ENCODE data around the gene PI4KA.
A peak's percentile ranks its signal among the peaks of the same experiment; 100 is the strongest.

The PI4KA gene

DNA sequence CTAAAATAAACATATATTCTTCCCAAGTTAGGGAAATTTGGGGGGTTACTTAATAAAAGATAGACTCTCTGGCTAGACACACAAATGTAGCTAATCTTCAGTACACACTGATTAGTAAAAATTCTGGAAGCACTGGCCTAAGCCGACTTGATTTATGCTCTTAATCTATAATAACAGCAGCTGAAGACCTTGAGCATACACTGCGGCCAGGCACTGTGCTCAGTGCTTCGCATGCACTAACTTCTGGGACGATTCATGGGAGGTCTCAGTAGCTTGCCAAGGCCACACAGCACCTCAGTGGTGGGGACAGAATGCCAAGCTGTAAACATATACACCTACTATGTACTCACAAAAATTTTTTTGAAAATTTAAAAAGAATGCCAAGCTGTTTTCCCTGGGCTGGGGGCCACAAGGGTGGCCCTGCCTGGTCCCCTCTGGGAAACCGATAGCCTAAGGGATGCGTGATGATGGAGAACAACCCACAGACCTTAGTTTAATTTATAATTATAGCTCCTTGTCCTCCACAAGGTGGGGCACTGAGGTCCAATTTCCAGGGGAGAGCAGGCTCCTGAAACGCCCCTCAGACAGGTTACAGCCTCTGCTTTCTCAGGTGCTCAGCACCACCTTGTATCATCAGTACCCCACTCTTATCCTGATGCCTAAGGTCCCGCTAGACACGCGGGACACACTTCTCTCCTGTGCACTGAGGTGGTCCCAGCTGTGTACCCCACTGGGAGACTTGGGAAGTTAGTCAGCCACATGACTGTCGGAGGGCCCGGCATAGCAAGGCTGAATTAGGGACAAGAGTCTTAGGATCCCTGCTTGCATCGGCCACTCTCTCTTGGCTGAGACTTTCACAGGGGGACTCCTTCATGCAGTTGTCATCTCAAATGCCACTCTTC is 64.6 kb downstream of the PI4KA start:
- DNase-seq (ENCODE audit: low read depth in 2 of 2): no peak

DNA sequence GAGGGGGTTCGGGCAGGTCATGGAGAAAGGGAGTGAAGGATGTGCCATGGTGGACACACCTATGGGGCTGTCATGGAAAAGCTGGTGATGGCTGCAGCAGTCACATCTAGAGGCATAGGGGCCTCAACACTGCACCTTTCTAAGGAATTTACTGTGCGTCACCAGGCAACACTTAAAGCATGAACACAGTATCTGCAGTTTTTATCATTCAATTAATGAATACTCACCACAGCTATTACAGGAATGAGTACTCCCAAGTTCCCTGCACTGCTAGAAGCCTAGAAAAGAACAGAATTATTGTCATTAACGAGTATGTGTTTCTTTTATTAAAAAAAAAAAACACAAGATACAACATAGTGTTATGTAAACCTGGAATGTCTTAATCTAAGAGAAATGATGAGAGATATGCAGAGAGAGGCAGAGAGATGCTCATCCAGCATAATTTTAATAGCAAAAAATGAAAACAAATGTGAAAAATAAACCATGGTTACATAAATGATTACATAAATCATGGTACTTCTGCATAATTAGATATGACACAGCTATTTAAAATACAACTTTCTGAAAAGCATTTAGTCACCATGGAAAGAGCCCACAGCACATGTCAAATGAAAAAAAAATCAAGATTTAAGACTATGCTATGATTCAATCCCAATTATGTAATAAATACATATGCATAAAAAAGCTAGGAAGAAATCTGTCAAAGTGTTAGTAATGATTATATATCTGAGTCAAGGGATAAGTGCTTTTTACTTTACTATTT is 65.5 kb downstream of the PI4KA start:
- DNase-seq (ENCODE audit: low read depth in 2 of 2): no peak

DNA sequence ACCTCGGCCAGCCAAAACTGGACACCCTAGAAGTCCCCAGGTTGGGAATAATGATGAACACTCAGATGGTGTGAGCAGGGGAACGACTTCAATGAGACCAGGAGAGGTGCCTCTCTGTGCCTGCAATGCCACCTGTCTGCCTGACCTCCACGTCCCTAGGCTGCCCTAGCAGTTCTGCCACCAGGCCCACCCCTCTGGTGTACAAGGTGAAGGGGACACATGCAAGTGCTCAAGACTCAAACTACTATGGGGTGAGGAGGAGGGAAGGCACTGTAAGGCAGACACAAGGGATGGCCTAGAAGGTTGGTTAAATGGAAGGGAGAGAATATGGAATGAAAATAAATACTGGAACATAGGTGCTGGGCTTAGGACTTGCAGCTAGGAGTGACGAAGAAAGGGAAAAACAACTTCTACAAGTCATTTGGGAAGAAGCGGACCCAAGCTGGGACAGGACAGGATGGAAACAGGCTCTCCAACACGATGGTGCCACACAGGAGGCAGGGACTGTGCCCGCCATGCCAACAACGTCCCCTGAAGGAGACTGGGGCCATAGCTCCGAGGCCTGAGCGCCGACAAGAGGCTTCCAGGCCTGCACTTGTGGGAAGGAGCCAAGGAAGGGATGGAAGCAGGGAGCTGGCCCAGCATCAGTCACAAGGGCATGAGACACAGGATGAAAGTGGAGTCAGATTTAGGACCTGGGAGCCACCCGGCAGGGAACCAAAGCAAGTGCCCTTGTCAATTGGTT is 66.2 kb downstream of the PI4KA start:
- DNase-seq (ENCODE audit: low read depth in 2 of 2): no peak

DNA sequence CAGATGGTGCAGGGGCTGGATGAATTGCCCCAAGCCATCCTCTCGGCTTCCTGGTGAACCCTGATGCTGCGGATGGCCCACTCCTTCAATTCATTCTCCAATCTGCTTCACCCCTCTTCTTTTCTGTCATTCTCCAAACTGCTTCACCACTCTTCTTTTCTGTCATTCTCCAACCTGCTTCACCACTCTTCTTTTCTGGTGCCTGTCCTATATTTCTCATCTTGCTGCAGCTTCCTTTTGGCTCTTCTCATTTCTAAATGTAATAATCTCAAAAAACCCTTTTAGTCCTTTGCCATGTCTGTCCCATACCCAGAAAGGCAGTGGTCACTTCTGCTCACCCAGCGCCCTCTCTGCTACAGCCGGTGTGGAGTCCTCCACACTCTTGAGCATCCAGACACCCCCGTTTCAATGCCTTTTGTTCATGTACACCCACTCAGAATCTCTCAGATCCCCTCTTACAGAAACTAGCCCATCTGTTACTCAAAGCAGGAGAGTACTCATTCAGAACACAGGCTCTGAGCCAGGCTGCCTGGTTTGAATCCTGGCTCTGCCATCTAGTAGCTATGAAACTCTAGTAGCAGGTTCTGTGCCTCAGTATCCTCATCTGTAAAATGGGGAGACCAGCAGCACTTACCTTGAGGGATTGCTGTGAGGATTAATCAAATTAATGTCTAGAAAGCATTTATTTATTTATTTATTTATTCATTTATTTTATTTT is 69.8 kb downstream of the PI4KA start:
- no peak for DNase-seq (ENCODE audit: low read depth in 2 of 2)

DNA sequence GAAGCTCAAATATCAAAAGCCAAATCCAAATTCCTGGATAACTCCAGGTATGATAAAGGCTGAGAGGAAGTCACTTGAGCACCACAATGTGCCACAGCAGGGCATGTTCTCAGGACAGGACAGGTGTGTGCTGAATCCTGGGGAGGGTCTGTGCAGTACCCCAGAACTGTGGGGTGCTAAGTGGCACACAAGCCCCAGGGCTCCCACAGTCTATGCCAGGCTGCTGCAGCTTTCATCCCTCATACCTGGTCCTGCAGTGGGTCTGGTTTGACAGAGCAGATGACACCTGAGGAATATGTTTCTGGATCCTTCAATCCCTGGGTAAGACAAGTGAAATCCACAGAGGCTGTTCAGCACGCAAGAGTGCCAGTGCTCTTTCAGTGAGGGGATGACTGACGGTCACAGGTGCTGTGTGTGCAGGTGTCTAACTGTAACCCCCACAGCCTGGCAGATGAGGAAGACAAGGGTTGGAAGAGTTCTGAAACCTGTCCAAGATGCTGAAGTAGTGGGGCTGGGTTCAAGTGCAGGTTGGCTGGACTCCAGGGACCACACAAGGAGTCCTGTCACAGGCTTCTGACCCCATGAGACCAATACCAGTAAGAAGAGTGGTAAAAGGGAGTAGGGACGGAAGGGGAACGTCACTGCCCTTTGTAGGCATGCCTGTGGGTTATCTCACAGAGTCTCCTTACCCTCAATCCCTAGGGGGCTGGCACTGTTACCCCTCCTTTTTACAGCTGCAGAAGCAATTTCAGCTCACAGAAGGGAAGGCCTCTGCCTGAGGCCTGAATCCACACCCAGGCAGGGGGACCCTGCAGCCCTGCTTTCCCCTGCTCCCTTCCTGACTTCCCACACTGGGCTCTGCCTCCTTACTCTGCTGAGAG is 70.6 kb downstream of the PI4KA start:
- DNase-seq (ENCODE audit: low read depth in 2 of 2): no peak

DNA sequence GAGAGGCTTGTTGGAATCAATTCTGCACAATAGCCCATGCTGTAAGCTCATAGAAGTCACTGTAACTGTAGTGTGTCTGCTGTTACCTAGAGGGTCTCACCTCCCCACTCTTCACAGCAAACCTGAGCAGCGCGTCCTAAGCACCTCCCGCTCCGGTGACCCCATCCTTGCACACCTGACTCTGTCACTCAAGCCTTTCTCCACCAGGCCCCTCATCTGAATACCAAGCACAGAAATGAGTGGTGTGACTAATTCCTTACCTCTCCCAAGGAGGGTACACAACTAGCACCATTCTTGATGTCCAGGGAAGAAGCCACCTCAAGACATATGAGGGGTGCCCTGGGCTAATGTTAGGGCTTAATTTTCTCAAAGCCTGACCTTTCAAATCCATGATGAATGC is 71.4 kb downstream of the PI4KA start:
- DNase-seq (ENCODE audit: low read depth in 2 of 2): no peak

DNA sequence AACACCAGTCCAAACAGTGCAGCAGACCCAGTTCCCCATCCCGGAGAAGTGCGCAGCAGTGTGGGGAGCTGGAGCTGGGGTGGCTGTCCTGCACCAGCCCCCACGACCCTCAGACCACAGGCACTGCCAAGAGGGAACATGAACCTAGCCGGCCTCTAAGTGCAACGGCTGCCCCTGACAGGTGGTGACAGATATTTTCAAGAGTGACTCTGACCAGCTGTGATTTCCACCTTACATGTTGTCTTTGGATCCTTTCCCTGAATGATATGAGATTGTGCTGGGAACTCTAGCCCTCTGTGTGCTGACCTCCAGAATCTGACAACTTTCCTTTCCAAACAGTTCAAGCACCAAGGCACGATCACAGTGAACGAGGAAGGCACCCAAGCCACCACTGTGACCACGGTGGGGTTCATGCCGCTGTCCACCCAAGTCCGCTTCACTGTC is 72.1 kb downstream of the PI4KA start:
- DNase-seq (ENCODE audit: low read depth in 2 of 2): no peak

DNA sequence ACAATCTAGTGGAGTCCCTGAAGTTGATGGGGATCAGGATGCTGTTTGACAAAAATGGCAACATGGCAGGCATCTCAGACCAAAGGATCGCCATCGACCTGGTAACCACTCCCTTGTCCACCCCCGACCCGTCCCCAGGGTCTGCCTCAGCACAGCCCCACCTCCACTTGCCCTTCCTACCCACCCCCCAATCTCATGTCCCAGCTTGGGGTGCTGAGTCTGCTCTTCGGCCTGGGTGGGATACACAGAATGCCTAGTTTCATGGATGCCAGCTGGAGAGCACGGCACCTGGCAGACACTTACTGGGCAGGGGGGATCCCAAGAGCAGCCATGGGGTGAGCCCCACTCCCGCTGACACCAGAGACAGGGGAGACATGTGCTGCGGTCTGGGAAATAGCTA is 72.6 kb downstream of the PI4KA start:
- DNase-seq (ENCODE audit: low read depth in 2 of 2): no peak

DNA sequence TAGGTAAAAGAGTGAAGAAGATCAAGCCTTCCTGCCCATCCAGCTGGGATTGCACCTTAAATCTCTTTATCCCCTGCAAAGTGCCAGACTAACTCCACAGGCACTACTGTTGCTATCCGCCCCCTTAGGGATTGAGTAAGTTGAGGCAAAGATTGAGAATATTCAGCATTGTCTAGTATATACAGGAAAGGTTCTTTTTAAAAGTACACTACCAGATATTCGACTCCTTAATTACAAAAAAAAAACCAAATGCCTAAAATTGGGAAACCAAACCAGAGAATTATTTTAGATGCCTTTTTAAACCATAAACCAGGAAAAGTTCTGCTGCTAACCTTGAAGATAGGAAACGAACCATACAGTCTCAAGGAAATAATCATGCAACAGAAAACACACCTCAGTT is 73.2 kb downstream of the PI4KA start:
- DNase-seq (ENCODE audit: low read depth in 2 of 2): no peak

DNA sequence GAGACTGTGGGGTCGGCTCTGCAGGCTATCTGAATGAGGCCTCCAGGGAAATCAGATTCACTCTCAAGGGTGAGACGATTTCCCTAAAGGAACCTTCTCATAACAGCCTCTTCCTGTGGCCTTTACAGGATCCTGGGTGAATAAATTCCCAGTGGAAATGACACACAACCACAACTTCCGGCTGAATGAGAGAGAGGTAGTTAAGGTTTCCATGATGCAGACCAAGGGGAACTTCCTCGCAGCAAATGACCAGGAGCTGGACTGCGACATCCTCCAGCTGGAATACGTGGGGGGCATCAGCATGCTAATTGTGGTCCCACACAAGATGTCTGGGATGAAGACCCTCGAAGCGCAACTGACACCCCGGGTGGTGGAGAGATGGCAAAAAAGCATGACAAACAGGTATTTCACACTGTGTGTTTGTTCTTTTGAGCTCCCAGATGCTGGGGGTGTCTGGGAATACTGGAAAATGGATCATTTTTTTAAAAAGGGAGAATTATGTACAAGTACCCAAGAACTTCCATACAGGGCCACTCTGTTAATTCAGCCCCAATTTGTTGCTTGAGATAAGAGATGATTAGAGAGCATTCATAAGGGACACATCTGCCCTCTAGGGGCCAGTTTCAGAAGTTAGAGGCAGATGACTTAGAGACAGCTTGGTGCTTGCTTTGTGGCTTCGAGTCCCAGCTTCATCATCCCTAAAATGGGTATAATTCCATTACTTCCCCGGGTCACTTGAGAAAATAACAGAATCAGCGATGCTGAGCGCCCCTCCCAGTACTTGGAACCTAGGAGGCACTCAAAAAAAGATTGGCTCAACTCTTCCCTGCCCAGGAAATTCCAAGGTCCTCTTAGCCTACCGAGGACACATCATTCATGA is 74.5 kb downstream of the PI4KA start:
- no peak for DNase-seq (ENCODE audit: low read depth in 2 of 2)

DNA sequence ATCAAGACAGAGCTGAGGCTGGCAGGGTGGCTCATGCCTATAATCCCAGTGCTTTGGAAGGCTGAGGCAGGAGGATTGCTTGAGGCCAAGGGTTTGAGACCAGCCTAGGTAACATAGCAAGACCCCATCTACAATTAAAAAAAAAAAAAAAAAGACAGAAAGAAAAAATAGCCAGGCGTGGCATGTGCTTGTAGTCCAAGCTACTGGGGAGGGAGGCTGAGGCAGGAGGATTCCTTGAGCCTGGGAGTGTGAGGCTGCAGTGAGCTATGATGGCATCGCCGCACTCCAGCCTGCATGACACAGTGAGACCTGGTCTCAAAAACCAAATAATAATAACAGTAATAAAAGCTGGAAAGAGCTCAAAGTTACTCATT is 75.3 kb downstream of the PI4KA start:
- DNase-seq (ENCODE audit: low read depth in 2 of 2): no peak

DNA sequence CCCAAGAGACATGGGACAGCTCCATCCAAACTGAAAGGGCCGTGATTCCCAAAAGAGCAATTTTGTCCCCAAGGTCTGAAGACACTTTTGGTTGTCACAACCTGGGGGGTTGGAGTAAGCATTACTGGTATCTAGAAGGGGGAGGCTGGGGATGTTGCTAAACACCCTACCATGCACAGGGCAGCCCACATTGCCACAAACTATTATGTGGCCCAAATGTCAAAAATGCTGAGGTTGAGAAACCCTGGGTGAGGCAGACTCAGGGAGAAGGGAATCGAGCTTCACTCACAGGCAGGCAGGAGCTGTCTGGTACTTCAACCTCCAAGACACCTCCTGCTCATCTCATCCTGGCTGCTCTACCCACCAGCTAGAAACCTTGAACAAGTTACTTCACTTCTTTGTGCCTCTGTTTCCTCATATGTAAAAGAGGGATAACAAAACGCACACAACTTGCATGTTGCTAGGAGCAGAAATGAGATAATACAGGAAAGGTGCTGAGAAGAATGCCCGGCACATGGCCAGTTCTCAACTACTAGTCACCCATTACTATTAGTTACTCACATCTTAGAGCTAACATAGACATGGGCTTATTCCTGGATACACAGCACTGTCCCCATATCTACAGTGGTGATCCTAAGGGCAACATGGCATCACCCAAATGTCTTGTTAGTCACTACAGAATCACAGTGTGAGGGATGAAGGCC is 75.9 kb downstream of the PI4KA start:
- DNase-seq (ENCODE audit: low read depth in 2 of 2): no peak

DNA sequence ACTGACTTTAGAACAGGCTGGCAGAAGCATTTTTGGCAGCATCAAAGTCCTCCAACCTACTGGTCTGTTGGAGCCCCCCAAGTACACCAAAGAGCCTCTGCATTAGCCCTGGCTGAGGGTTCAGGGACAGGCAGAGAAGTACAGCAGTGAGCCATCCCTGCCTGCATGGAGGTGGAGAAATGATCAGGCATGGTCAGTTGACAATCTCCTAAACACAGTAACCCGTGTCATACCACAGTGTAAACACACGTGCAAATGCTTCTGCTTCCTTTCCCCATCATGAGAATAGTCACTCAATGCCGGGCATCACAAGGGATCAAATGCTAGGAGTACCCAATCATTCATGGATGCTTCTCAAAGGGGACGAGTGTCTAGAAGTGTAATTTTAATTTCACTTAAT is 76.5 kb downstream of the PI4KA start:
- no peak for DNase-seq (ENCODE audit: low read depth in 2 of 2)

DNA sequence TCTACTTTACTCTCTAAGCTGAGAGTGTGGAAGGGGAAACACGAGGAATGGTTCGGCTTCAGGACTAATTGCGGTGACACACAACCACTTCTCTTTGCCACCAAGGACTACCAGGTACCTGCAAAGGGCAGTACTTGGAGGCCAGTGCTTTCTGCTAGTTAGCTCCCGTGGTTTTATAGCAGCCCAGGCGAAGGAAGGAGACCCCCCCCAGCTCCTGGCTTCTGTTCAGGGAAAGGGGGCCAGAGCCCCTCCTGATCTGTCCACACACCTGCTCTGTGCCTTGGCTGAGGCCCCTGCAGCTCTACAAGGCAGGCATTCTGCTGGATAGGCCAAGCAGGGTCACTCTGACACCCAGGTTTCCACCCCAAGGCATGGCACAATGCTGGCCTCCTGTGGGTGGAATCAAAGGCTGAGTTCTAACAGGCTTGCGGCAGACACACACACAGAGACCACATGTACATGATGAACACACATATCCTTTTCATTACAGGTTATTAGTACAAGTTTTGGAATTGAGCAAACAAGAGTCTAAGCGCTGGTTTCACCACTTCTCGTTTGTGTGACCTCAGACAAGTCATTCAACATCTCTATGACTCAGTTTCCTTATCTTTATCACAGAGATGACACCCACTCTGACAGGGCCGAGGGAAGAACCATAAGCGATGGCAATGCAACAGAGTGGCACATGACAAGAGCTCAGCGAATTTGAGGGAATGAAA is 77.2 kb downstream of the PI4KA start:
- peak in 1 of 2 donors; percentile 39 for DNase-seq (ENCODE audit: low read depth in 2 of 2)

DNA sequence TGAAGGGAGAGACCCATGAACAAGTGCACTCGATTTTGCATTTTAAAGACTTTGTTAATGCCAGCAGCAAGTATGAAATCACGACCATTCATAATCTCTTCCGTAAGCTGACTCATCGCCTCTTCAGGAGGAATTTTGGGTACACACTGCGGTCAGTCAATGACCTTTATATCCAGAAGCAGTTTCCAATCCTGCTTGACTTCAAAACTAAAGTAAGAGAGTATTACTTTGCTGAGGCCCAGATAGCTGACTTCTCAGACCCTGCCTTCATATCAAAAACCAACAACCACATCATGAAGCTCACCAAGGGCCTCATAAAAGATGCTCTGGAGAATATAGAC is 78.8 kb downstream of the PI4KA start:
- no peak for DNase-seq (ENCODE audit: low read depth in 2 of 2)

DNA sequence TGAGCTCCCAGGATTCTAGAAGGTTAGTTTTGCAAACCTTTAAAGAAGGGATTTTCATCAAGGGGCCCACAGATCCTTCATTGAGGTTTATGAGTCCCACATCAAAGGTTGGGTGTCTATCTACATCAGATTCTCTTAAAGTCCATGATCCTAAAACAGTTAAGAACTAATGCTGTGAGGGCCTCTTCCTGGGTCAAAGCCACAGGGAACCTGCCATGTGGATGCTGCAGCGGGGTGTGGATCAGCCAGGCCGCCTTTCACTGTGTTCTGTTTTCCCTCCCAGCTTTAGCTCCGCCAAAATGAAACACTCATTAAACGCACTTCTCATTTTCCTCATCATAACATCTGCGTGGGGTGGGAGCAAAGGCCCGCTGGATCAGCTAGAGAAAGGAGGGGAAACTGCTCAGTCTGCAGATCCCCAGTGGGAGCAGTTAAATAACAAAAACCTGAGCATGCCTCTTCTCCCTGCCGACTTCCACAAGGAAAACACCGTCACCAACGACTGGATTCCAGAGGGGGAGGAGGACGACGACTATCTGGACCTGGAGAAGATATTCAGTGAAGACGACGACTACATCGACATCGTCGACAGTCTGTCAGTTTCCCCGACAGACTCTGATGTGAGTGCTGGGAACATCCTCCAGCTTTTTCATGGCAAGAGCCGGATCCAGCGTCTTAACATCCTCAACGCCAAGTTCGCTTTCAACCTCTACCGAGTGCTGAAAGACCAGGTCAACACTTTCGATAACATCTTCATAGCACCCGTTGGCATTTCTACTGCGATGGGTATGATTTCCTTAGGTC is 79.4 kb downstream of the PI4KA start:
- DNase-seq (ENCODE audit: low read depth in 2 of 2): no peak

DNA sequence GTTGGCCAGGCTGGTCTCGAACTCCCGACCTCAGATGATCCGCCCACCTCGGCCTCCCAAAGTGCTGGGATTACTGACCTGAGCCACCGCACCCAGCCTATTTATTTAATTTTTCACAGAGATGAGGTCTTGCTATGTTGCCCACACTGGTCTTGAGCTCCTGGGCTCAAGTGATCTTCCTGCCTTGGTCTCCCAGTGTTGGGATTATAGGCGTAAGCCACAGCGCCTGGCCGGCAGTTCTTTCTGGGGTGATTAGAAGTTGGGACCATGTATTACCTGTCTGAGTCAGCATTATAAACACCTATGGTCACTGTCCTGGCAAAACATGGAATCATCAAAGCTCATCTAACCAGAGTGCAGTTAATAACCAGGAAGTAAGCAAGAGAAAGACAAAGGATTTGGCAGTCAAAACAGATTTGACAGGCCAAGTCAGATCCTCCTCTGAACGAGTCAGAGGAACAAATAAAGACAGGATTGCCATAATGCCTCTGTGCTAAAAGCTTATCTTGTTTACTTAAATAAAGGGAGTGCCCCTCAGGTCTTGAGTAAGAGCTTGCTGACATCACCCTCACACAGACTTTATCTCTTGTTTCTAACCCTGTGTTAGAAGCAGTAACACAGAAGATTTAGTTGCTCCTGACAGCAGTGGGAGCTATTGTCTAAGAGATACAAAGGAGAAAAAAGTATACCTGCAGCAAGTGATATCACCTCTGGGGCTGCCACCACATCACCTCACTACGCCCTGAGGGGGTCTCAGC is 81.0 kb downstream of the PI4KA start:
- no peak for DNase-seq (ENCODE audit: low read depth in 2 of 2)

Data from stimulated activated CD8-positive, alpha-beta memory T cell treated with anti-CD3 and anti-CD28 coated beads, Interleukin-2, amount 100 ng/mL, for 48 hours (primary cell).